HG03575 (cell line): ENCODE data around the gene ALDH9A1.
"Not testable (repeated sequence)": the region's sequence is repeated elsewhere in the genome, so short reads cannot be mapped to it uniquely, and the experiment has no call there.

Experiments used
- ATAC-seq: cut with Tn5 transposase; IDR thresholded peaks from one replicate; pipeline ENCODE4 v1.9.1; 2021; ENCODE audit not compliant: unreplicated experiment, insufficient number of reproducible peaks, low FRiP score; ENCODE audit errors: extremely low read depth

Gene ALDH9A1

GRCh38 chr1:165650981-165651625, 47.3 kb downstream of the ALDH9A1 start:
- no peak for ATAC-seq

GRCh38 chr1:165648919-165649572, 49.3 kb downstream of the ALDH9A1 start:
- no peak for ATAC-seq

GRCh38 chr1:165647970-165648369, 50.4 kb downstream of the ALDH9A1 start:
- ATAC-seq: no peak

GRCh38 chr1:165647517-165647916, 50.8 kb downstream of the ALDH9A1 start:
- ATAC-seq: no peak

- no peak for ATAC-seq
These were observed 52.6 kb downstream of the ALDH9A1 start for GRCh38 chr1:165645654-165646366.

GRCh38 chr1:165644064-165644735, 54.2 kb downstream of the ALDH9A1 start:
- ATAC-seq: no peak

- no peak for ATAC-seq
These were observed 57.0 kb downstream of the ALDH9A1 start for GRCh38 chr1:165641231-165641987.

GRCh38 chr1:165639821-165640623, 58.3 kb downstream of the ALDH9A1 start:
- ATAC-seq: no peak

GRCh38 chr1:165638211-165638610, 60.2 kb downstream of the ALDH9A1 start:
- not testable (repeated sequence) for ATAC-seq

GRCh38 chr1:165637427-165637826, 60.9 kb downstream of the ALDH9A1 start:
- ATAC-seq: no peak

GRCh38 chr1:165635823-165636222, 62.5 kb downstream of the ALDH9A1 start:
- no peak for ATAC-seq

GRCh38 chr1:165635329-165635728, 63.0 kb downstream of the ALDH9A1 start:
- no peak for ATAC-seq

GRCh38 chr1:165634154-165634921, 64.0 kb downstream of the ALDH9A1 start:
- ATAC-seq: no peak

- no peak for ATAC-seq
These were observed 64.7 kb downstream of the ALDH9A1 start for GRCh38 chr1:165633614-165634013.

GRCh38 chr1:165632491-165632890, 65.9 kb downstream of the ALDH9A1 start:
- no peak for ATAC-seq

- ATAC-seq: no peak
These were observed 66.3 kb downstream of the ALDH9A1 start for GRCh38 chr1:165632152-165632469.

- no peak for ATAC-seq
These were observed 66.8 kb downstream of the ALDH9A1 start for GRCh38 chr1:165631342-165632151.
